ENCODE results near the gene XPO4. TPM values are rescaled to one million over a fixed set of nuclear protein-coding genes. Genes with fewer than 3 reads are reported as not detected.
A peak's percentile ranks its signal among the peaks of the same experiment; 100 is the strongest.

XPO4 gene
- total RNA-seq, 1 donor from 2014 or later: 34.8 TPM

- H3K36me3 Mint-ChIP-seq (ENCODE audit: low read depth): peaks cover 28% of the 10 kb centered on the region
- no peak overlapping the region for H3K27ac Mint-ChIP-seq
- intact Hi-C loops (cut with micrococcal nuclease): no loop called here
- H3K27me3 Mint-ChIP-seq: no peaks in the 10 kb centered on the region
- no peak for DNase-seq
- H3K9me3 Mint-ChIP-seq: no peaks in the 10 kb centered on the region
- H3K4me3 Mint-ChIP-seq: no peak overlapping the region
- peaks cover 7% of the 10 kb centered on the region for H3K4me1 Mint-ChIP-seq
Measured at GRCh38 chr13:20779405-20779804, 123.1 kb downstream of the XPO4 start.

- intact Hi-C loops (cut with micrococcal nuclease): no loop called here
- no peaks in the 10 kb centered on the region for H3K27me3 Mint-ChIP-seq
- no peak overlapping the region for H3K4me3 Mint-ChIP-seq
- peaks cover 12% of the 10 kb centered on the region for H3K4me1 Mint-ChIP-seq
- H3K36me3 Mint-ChIP-seq (ENCODE audit: low read depth): peaks cover 19% of the 10 kb centered on the region
- no peak overlapping the region for H3K27ac Mint-ChIP-seq
- H3K9me3 Mint-ChIP-seq: no peaks in the 10 kb centered on the region
- DNase-seq: no peak
Measured at GRCh38 chr13:20778311-20778710, 124.2 kb downstream of the XPO4 start.

- Mint-ChIP-seq H3K4me1 (peaks cover 20% of the 10 kb centered on the region), H3K27ac (no peak overlapping the region), H3K36me3 (ENCODE audit: low read depth) (peaks cover 25% of the 10 kb centered on the region), H3K9me3 (no peaks in the 10 kb centered on the region), H3K4me3 (no peak overlapping the region), H3K27me3 (no peaks in the 10 kb centered on the region)
- no peak for DNase-seq
- intact Hi-C loops (cut with micrococcal nuclease): no loop called here
Measured at GRCh38 chr13:20776751-20777150, 125.8 kb downstream of the XPO4 start.

DNA sequence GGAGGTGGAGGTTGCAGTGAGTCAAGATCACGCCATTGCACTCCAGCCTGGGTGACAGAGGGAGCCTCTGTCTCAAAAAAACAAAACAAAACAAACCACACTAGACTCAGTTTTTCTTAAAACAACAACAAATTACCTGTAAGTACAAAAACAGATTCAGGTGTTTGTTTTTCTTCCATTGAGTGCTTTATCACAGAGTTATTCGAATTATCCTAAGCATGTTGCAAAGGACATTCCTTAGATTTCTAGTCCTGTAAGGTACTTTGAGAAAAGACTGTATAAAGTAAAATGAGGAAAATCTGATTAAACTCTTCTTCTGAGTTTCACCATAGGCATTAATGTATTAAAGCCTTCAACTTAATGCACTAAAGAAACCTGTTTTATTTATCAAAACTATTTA lies 126.6 kb downstream of the XPO4 start:
- Mint-ChIP-seq H3K4me1 (peaks cover 22% of the 10 kb centered on the region), H3K4me3 (no peak overlapping the region), H3K27me3 (no peaks in the 10 kb centered on the region), H3K27ac (no peak overlapping the region), H3K9me3 (no peaks in the 10 kb centered on the region), H3K36me3 (ENCODE audit: low read depth) (peaks cover 29% of the 10 kb centered on the region)
- no peak for DNase-seq
- intact Hi-C loops (cut with micrococcal nuclease): no loop called here

DNA sequence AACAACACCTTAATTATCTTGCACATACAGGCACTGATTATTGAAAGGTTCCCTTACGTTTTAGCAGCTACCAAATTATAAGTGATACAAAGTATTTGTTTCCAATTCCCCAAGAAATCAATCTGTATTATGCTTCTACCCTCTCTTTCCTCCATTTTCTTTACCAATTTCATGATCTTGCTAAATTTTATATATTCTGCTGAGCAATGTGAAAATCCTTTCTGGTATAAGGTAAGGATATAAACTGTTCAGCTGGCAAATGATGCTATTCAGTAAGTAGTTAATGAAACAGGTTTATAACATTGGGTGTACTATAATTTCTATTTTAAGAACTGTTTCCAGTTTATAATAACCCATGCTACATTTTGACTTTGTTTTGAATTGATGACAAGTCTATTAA lies 127.8 kb downstream of the XPO4 start:
- Mint-ChIP-seq H3K36me3 (ENCODE audit: low read depth) (peaks cover 37% of the 10 kb centered on the region), H3K9me3 (peaks cover 6% of the 10 kb centered on the region), H3K27me3 (no peaks in the 10 kb centered on the region), H3K4me3 (peak overlapping the region; percentile 87), H3K4me1 (peaks cover 23% of the 10 kb centered on the region), H3K27ac (peak overlapping the region; percentile 62)
- no peak for DNase-seq
- intact Hi-C loops (cut with micrococcal nuclease): loop anchor here (5.0 kb wide), 2 partner anchors 58 to 912 kb away; partner anchors contain the start of gene ZMYM5

GRCh38 chr13:20773194-20774080 lies 129.1 kb downstream of the XPO4 start, which contains the start of gene EEF1AKMT1:
Gene EEF1AKMT1 (minus strand): TSS chr13:20773961. CDS start chr13:20757598, 16,363 bp downstream.
- no peaks in the 10 kb centered on the region for H3K27me3 Mint-ChIP-seq
- H3K27ac Mint-ChIP-seq: peak within 1 kb of the TSS; percentile 98
- intact Hi-C loops (cut with micrococcal nuclease): loop anchor here (1.0 to 5.0 kb wide), 6 partner anchors 59 to 911 kb away; partner anchors contain the start of genes IFT88, XPO4 and ZMYM5
- H3K9me3 Mint-ChIP-seq: peaks cover 9% of the 10 kb centered on the region
- H3K4me1 Mint-ChIP-seq: peaks cover 26% of the 10 kb centered on the region
- DNase-seq: peak; percentile 99
- peak within 1 kb of the TSS; percentile 87 for H3K4me3 Mint-ChIP-seq
- H3K36me3 Mint-ChIP-seq (ENCODE audit: low read depth): peaks cover 47% of the 10 kb centered on the region

- peaks cover 26% of the 10 kb centered on the region for H3K4me1 Mint-ChIP-seq
- H3K36me3 Mint-ChIP-seq (ENCODE audit: low read depth): peaks cover 56% of the 10 kb centered on the region
- peaks cover 18% of the 10 kb centered on the region for H3K9me3 Mint-ChIP-seq
- H3K27ac Mint-ChIP-seq: peak overlapping the region; percentile 98
- H3K27me3 Mint-ChIP-seq: no peaks in the 10 kb centered on the region
- peak overlapping the region; percentile 87 for H3K4me3 Mint-ChIP-seq
- DNase-seq: no peak
- intact Hi-C loops (cut with micrococcal nuclease): loop anchor here (1.0 to 5.0 kb wide), 6 partner anchors 60 to 910 kb away; partner anchors contain the start of genes IFT88, XPO4 and ZMYM5
Measured at GRCh38 chr13:20772401-20773131, 130.0 kb downstream of the XPO4 start.

GRCh38 chr13:20769834-20770233 lies 132.7 kb downstream of the XPO4 start:
- no peak overlapping the region for H3K4me3 Mint-ChIP-seq
- peaks cover 23% of the 10 kb centered on the region for H3K4me1 Mint-ChIP-seq
- H3K36me3 Mint-ChIP-seq (ENCODE audit: low read depth): peaks cover 57% of the 10 kb centered on the region
- H3K27ac Mint-ChIP-seq: no peak overlapping the region
- intact Hi-C loops (cut with micrococcal nuclease): loop anchor here (5.0 kb wide), 2 partner anchors 62 to 908 kb away; partner anchors contain the start of gene ZMYM5
- no peaks in the 10 kb centered on the region for H3K27me3 Mint-ChIP-seq
- H3K9me3 Mint-ChIP-seq: peaks cover 22% of the 10 kb centered on the region
- DNase-seq: no peak

GRCh38 chr13:20769091-20769490 lies 133.5 kb downstream of the XPO4 start:
- DNase-seq: no peak
- Mint-ChIP-seq H3K9me3 (peaks cover 22% of the 10 kb centered on the region), H3K27me3 (no peaks in the 10 kb centered on the region), H3K27ac (no peak overlapping the region), H3K4me1 (peaks cover 17% of the 10 kb centered on the region), H3K36me3 (ENCODE audit: low read depth) (peaks cover 56% of the 10 kb centered on the region), H3K4me3 (peak overlapping the region; percentile 12)
- intact Hi-C loops (cut with micrococcal nuclease): no loop called here

DNA sequence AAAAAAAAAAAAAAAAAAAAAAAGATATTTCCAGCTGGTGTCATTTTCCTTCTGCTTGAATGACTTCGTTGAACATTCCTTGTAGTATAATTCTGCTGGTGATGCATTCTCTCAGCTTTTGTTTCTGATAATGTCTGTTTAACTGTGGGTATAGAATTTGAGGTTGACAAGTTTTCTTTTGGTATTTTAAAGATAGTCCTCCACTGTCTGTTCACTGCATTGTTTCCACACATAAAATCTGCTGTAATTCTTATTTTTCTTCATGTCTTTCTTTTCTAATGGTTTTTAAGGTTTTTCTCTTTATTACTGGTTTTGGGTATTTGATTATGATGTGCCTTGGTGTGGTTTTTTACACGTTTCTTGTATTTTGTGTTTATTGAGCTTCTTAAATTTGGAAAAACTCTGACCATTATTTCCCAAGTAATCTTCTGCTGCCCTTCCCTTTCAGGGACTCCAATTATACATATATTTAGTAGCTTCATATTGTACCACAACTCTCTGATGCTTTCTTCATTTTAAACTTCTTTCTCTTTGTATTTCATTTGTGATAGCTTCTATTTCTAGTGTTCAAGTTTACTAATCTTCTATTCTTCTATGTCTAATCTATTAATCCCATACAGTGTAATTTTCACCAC lies 135.1 kb downstream of the XPO4 start:
- Mint-ChIP-seq H3K27me3 (no peaks in the 10 kb centered on the region), H3K27ac (no peak overlapping the region), H3K9me3 (peaks cover 22% of the 10 kb centered on the region), H3K4me3 (no peak overlapping the region), H3K36me3 (ENCODE audit: low read depth) (peaks cover 50% of the 10 kb centered on the region), H3K4me1 (peaks cover 8% of the 10 kb centered on the region)
- intact Hi-C loops (cut with micrococcal nuclease): no loop called here
- no peak for DNase-seq

DNA sequence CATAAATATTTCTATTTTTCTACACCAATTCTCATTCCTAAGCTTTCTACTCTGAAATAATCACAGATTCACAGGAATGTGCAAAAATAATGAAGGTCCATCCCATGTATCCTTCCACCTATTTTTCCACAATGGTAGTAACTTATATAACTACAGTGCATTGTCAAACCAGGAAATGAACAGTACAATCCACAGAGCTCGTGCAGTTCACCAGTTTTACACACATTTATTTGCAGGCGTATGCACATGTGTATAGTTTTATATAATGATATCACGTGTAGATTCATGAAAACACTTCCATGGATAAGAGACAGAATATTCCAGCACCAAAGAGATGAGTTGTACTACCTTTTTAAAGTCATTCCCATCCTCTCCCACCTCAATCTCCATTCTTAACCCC lies 141.7 kb downstream of the XPO4 start:
- H3K27ac Mint-ChIP-seq: no peak overlapping the region
- H3K36me3 Mint-ChIP-seq (ENCODE audit: low read depth): peaks cover 12% of the 10 kb centered on the region
- DNase-seq: no peak
- no peak overlapping the region for H3K4me3 Mint-ChIP-seq
- intact Hi-C loops (cut with micrococcal nuclease): no loop called here
- no peaks in the 10 kb centered on the region for H3K4me1 Mint-ChIP-seq
- peaks cover 6% of the 10 kb centered on the region for H3K9me3 Mint-ChIP-seq
- no peaks in the 10 kb centered on the region for H3K27me3 Mint-ChIP-seq

GRCh38 chr13:20754009-20754408 lies 148.5 kb downstream of the XPO4 start:
- no peaks in the 10 kb centered on the region for H3K4me1 Mint-ChIP-seq
- no peak overlapping the region for H3K27ac Mint-ChIP-seq
- H3K9me3 Mint-ChIP-seq: peaks cover 41% of the 10 kb centered on the region
- intact Hi-C loops (cut with micrococcal nuclease): no loop called here
- no peak overlapping the region for H3K4me3 Mint-ChIP-seq
- no peak for DNase-seq
- peaks cover 38% of the 10 kb centered on the region for H3K36me3 Mint-ChIP-seq (ENCODE audit: low read depth)
- no peaks in the 10 kb centered on the region for H3K27me3 Mint-ChIP-seq

GRCh38 chr13:20749377-20749776 lies 153.2 kb downstream of the XPO4 start:
- no peaks in the 10 kb centered on the region for H3K4me1 Mint-ChIP-seq
- H3K27me3 Mint-ChIP-seq: no peaks in the 10 kb centered on the region
- intact Hi-C loops (cut with micrococcal nuclease): no loop called here
- no peak for DNase-seq
- no peak overlapping the region for H3K4me3 Mint-ChIP-seq
- H3K27ac Mint-ChIP-seq: no peak overlapping the region
- H3K36me3 Mint-ChIP-seq (ENCODE audit: low read depth): peaks cover 27% of the 10 kb centered on the region
- H3K9me3 Mint-ChIP-seq: peaks cover 36% of the 10 kb centered on the region
